Dedifferentiated amniotic fluid mesenchymal stem cell (primary cell): ENCODE results near the gene PIN4.
"Not testable (repeated sequence)": the region's sequence is repeated elsewhere in the genome, so short reads cannot be mapped to it uniquely, and the experiment has no call there.

Experiments
- DNase-seq: peaks from one replicate; pipeline ENCODE4 v3.0.0-alpha.2; 2016; ENCODE audit errors: extremely low spot score

The PIN4 gene

GRCh38 chrX:72181178-72182125 lies at the start of gene PIN4:
Gene PIN4 (plus strand): TSS chrX:72181757. CDS start chrX:72181786, 29 bp downstream.
- peak; percentile 98 for DNase-seq

DNA sequence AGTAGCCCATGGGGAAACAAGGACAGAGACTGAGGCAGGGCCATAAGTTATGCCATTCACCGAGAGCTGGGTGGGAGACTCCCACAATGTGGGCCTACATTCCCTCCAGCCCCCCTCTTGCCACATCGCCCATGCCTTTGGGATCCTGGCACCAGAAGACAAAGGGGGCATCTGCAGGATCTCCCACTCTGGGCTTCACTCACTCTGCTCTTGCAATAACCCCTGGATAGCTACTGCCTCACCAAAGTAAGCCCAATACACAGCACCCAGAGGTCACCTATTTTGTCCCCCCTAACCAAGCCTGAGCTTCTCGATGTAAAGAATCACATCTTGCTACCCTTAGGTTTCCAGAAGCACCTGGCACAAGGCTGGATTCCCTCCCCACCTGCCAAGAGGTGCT lies 49.1 kb upstream of the PIN4 start:
- no peak for DNase-seq

DNA sequence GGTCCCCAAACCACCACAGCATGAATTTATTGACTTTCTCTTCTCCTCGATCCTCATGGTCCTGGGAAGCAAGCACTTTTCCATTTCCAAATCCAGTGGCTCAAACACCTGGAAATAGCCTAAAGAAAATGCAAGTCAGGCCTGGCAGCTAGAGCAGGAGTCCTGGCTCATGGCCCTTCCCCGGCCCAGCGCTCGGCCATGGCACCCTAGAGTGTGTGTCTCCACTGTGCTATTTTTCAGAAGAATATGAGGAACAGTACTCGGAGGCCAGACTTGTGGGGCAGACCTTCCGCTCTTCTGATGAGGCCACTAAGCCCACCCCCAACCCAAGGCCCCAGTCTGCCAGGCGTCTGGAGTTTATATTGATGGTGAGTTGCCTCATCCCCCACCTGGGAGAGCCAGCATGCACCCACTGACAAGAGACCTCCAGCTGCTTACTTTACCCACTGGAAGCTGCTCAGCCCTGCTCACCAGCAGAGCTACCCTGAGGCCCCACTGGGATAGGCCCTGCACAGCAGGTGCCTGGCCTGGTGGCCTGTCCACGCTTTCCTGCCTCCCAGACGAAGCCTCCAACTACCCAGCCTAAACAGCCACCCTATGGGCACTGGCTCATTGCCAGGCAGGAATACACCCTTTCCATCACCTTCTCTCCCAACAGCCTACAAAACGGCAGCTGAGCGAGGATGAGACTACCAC lies 47.6 kb upstream of the PIN4 start:
- DNase-seq: no peak

- DNase-seq: no peak
These were observed 43.6 kb upstream of the PIN4 start for GRCh38 chrX:72137846-72138495.

GRCh38 chrX:72139538-72139937 lies 42.0 kb upstream of the PIN4 start:
- DNase-seq: no peak

- DNase-seq: no peak
These were observed 40.1 kb upstream of the PIN4 start for GRCh38 chrX:72141372-72142004.

DNA sequence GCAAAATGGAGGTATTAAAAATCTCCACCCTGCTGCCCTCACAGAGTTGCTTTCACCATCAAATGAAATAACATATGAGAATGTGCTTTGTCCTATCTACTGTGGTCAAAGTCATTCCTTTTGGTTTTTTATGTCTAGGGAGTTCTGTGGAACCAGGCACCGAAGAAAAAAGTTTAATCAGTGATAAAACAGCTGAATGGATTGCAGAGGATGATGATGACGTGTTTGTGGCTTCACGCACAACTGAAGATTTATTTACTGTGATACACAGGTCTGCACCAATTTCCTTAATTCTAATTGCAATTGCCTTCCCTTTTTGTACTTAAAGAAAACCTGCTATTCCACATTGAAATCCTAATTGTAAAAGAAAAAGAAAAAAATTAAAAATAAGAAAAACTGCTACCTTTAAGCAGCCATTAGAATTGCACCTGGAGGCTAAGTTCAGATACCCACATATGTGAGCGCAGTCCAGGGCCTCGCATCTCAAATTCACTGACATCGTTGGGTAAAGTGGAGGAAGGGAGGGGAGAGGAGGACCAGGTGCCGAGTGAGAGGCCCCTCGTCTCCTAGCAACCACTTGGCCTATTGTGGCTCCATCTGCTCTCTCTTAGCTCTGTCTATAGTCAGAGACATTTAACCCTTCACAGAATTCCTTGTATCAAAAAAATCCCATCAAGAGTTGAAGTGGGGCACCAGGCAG lies 39.3 kb upstream of the PIN4 start:
- DNase-seq: no peak

- no peak for DNase-seq
These were observed 38.6 kb upstream of the PIN4 start for GRCh38 chrX:72142794-72143608.

DNA sequence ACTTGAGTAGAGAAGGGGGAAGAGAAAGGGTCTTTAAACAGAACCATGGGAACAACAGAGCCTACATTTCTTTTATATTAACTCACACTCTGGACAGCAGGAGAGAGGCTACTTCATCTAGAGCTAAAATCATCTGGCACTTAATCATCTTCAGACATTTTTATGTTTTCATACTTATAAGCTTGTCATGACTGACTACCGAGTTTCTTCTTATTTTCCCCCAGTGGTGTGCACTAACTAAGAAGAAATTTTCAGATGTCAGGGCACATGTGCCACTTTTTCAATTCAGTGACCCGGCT lies 38.0 kb upstream of the PIN4 start:
- DNase-seq: no peak

- DNase-seq: no peak
These were observed 36.4 kb upstream of the PIN4 start for GRCh38 chrX:72145181-72145580.

DNA sequence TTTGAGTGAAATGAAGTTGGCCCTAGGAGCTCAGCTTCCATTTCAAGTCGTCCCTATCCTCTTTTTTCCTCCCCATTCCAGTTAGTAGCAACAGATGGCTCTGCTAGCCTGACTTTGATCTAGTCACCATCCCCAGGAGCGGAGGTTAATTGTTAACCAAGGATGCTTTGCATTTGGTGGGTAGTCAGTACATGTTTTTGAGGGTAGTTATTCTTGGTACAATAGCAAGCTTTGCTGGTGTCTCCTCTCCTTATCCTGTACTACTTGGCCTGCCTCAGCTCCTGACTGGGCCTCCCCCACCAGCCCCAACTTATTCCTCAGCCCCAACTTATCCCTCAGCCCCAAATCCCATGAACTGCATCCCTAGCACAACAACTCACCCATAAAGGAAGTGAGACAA lies 35.0 kb upstream of the PIN4 start:
- no peak for DNase-seq

DNA sequence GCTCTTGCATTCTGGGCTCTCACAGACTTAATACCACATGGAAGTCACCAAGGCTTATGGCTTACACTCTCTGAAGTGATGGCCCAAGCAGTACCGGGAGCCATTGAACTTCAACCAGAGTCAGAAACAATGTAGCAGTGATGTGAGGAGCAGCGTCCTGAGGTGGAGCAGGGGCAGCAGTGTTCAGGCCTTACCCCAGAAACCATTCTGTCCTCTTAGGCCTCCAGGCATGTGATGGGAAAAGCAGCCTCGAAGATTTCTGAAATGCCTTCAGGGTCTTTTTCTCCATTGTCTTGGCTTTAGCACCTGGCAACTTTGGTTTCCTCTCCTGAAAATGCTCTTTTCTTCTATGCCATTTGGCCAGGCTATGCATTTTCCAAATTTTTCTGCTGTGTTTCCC lies 22.8 kb upstream of the PIN4 start:
- no peak for DNase-seq

GRCh38 chrX:72159769-72160168 lies 21.8 kb upstream of the PIN4 start:
- no peak for DNase-seq

GRCh38 chrX:72165551-72165950 lies 16.0 kb upstream of the PIN4 start:
- DNase-seq: no peak

GRCh38 chrX:72169008-72169728 lies 12.4 kb upstream of the PIN4 start:
- DNase-seq: no peak

GRCh38 chrX:72176289-72176688 lies 5.3 kb upstream of the PIN4 start:
- not testable (repeated sequence) for DNase-seq

- DNase-seq: no peak
These were observed 4.6 kb upstream of the PIN4 start for GRCh38 chrX:72176981-72177380.

- DNase-seq: no peak
These were observed 1.0 kb upstream of the PIN4 start for GRCh38 chrX:72180539-72180938.

DNA sequence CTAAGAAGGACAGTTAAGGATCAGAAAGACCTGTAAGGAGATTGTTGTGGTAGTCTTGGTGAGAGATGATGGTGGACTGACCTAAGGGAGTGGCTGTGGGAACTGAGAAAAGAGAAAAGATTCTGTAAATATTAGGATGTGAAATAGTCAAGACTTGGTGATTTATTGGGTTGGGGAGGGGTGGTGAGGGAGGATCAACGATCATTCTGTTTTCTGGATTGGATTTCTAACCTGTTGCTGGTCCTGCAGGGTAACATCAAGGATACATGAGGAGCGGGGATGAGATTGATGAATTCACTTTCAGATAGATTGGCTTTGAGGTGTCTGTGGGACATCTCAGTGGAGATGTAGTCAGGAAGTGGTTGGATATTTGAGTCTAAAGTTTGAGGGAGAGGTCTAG lies 1.4 kb downstream of the PIN4 start:
- DNase-seq: no peak
